ENCODE measurements around the gene MEP1A. TPM values are rescaled to one million over a fixed set of nuclear protein-coding genes. Genes with fewer than 3 reads are reported as not detected.

MEP1A gene
- total and polyA plus RNA-seq, 2 of the 13 experiments (the other 11 are each of a cell fraction or from before 2014, with no cell fraction given): 0.24 to 0.83 TPM

GRCh38 chr6:46776070-46776712 lies 17.0 kb upstream of the MEP1A start:
- H4K20me1 ChIP-seq (ENCODE audit: insufficient read depth, low read length): no peaks in the 10 kb centered on the region
- no peak overlapping the region for H3K4me2 ChIP-seq (ENCODE audit: low read depth, low read length)
- H3K27ac ChIP-seq (ENCODE audit: extremely low read length, insufficient read depth, low read length): no peak overlapping the region
- H3K4me3 ChIP-seq (replicated peaks in 1 of 3; ENCODE audit: insufficient read depth in 1 of 3, low read depth in 2 of 3, low read length in 3 of 3): no peak overlapping the region
- no TSS peak for BruUV-seq (replicated peaks)
- ATAC-seq (no peak), FAIRE-seq (no peak), DNase-seq (ENCODE audit: low spot score) (no peak)
- H2AFZ ChIP-seq (ENCODE audit: low read length): no peak overlapping the region
- ChIA-PET POLR2A (no interaction called here), CTCF (ENCODE audit: low intra/inter-chr PET ratio, low total read pairs) (no interaction called here)
- H3K4me1 ChIP-seq (ENCODE audit: insufficient read depth, low read length): peaks cover 3% of the 10 kb centered on the region; the same call in 1 of the 2 replicates
- H3K9ac ChIP-seq (ENCODE audit: insufficient read depth, low read depth, low read length): no peak overlapping the region
- in situ Hi-C loops (cut with HindIII; ENCODE audit: extremely low pct_ligation_motif_present, low pct_unique_long_range_greater_than_20kb): no loop called here
- WGBS (ENCODE audit: low lambda C conversion rate): 57% methylated on average over 5 of the region's 5 CpGs
- intact Hi-C loops (cut with micrococcal nuclease; ENCODE audit: unreplicated experiment): no loop called here
- no peaks in the 10 kb centered on the region for H3K79me2 ChIP-seq (ENCODE audit: insufficient read depth, low read length)
- H3K27me3 ChIP-seq (ENCODE audit: control insufficient read depth in 1 of 2, insufficient read depth in 2 of 2, low read length in 2 of 2): no peaks in the 10 kb centered on the region
- TF ChIP-seq MIER2 (CRISPR knock-in tag; IDR thresholded peaks at IDR 0.05) (no peak), HBP1 (CRISPR knock-in tag; IDR thresholded peaks at IDR 0.05; ENCODE audit: low read depth) (no peak), PHF20 (CRISPR knock-in tag; IDR thresholded peaks at IDR 0.05) (no peak), HNF1A (IDR thresholded peaks at IDR 0.05; ENCODE audit: low read depth) (no peak), HNF1A (CRISPR knock-in tag; IDR thresholded peaks at IDR 0.05; ENCODE audit: borderline replicate concordance) (no peak), ELF1 (CRISPR knock-in tag; IDR thresholded peaks at IDR 0.05) (no peak), HINFP (CRISPR knock-in tag; IDR thresholded peaks at IDR 0.05; ENCODE audit: low read depth) (no peak), IRF2 (CRISPR knock-in tag; IDR thresholded peaks at IDR 0.05) (no peak)
- H3K36me3 ChIP-seq (replicated peaks in 1 of 2; ENCODE audit: control insufficient read depth in 1 of 2, insufficient read depth in 2 of 2, low read length in 2 of 2): no peaks in the 10 kb centered on the region
- no peaks in the 10 kb centered on the region for H3K9me3 ChIP-seq (ENCODE audit: low read length)

All from HepG2 (cell line).